Parathyroid adenoma (tissue), 2 donors: ENCODE measurements around the gene RCOR1.
"Not testable (repeated sequence)": the region's sequence is repeated elsewhere in the genome, so short reads cannot be mapped to it uniquely, and the experiment has no call there.

Experiments
- H2AFZ ChIP-seq: fragments of 300-600 bp; sonication (generic); one replicate; pipeline ENCODE4 v1.7.0; 2017; ENCODE audit warnings: antibody characterized with exemption, mild to moderate bottlenecking
- H3K27ac ChIP-seq: fragments of 300-600 bp; sonication (generic); one replicate; pipeline ENCODE4 v1.7.0; 2017
- H3K27me3 ChIP-seq: fragments of 300-600 bp; sonication (generic); one replicate; pipeline ENCODE4 v1.7.0; 2017; ENCODE audit warnings: low read length; ENCODE audit not compliant: control insufficient read depth, insufficient read depth
- H3K36me3 ChIP-seq: fragments of 300-600 bp; sonication (generic); one replicate; pipeline ENCODE4 v1.7.0; 2017; ENCODE audit warnings: low read length; ENCODE audit not compliant: control insufficient read depth, insufficient read depth
- H3K4me1 ChIP-seq: fragments of 300-600 bp; sonication (generic); one replicate; pipeline ENCODE4 v1.7.0; 2017; ENCODE audit warnings: control low read depth
- H3K4me2 ChIP-seq: fragments of 300-600 bp; sonication (generic); one replicate; pipeline ENCODE4 v1.7.0; 2017; ENCODE audit warnings: low read length
- H3K4me3 ChIP-seq: fragments of 300-600 bp; sonication (generic); one replicate; pipeline ENCODE4 v1.7.0; 2017; ENCODE audit warnings: low read depth, low read length
- H3K79me2 ChIP-seq: fragments of 300-600 bp; sonication (generic); one replicate; pipeline ENCODE4 v1.7.0; 2017; ENCODE audit warnings: control low read depth
- H3K9ac ChIP-seq: fragments of 300-600 bp; sonication (generic); one replicate; pipeline ENCODE4 v1.7.0; 2017; ENCODE audit warnings: mild to moderate bottlenecking
- H3K9me3 ChIP-seq: fragments of 300-600 bp; sonication (generic); one replicate; pipeline ENCODE4 v1.7.0; 2017; ENCODE audit warnings: low read length; ENCODE audit not compliant: control insufficient read depth
- TF ChIP-seq, protein P1 (sequence below): fragments of 300-600 bp; sonication (generic); IDR thresholded peaks from one replicate; pipeline ENCODE4 v1.7.0; 2017; ENCODE audit warnings: antibody characterized with exemption, mild to moderate bottlenecking
- donor health status: primary hyperparathyroidism.

Gene RCOR1

DNA sequence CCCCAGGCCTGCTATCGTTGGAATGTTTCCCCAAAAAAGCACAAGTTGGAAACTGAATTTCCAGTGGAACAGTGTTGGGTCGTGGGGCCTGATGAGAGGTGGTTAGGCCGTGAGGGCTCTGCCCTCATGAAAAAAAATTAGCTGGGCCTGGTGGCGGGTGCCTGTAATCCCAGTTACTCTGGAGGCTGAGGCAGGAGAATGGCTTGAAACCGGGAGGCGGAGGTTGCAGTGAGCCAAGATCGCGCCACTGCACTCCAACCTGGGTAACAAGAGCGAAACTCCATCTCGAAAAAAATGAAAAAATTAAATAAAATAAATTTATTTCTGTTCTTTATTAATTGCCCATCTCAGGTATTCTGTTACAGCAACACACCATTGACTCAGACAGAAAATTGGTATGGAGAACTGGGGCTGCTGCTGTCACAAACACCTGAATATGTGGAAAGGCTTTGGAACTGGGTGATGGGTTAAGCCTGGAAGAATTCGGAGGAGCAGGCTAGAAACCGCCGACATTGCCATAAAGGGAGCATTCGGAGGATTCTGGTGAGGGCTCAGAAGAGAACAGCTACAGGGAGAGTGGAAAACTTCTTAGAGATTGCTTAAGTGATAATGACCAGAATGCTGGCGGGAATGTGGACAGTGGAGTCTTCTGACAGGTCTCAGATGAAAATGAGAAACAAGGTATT is 17.1 kb upstream of the RCOR1 start:
- Histone ChIP-seq H3K4me3 (peak overlapping the region; percentile 5), H3K27ac (no peak overlapping the region), H3K4me2 (peak overlapping the region; percentile 30), H3K4me1 (no peaks in the 10 kb centered on the region), H3K27me3 (no peaks in the 10 kb centered on the region), H3K9ac (no peak overlapping the region), H3K79me2 (no peaks in the 10 kb centered on the region), H3K36me3 (no peaks in the 10 kb centered on the region), H3K9me3 (no peaks in the 10 kb centered on the region), H2AFZ (peak overlapping the region; percentile 54)
- TF ChIP-seq, protein P1, sequence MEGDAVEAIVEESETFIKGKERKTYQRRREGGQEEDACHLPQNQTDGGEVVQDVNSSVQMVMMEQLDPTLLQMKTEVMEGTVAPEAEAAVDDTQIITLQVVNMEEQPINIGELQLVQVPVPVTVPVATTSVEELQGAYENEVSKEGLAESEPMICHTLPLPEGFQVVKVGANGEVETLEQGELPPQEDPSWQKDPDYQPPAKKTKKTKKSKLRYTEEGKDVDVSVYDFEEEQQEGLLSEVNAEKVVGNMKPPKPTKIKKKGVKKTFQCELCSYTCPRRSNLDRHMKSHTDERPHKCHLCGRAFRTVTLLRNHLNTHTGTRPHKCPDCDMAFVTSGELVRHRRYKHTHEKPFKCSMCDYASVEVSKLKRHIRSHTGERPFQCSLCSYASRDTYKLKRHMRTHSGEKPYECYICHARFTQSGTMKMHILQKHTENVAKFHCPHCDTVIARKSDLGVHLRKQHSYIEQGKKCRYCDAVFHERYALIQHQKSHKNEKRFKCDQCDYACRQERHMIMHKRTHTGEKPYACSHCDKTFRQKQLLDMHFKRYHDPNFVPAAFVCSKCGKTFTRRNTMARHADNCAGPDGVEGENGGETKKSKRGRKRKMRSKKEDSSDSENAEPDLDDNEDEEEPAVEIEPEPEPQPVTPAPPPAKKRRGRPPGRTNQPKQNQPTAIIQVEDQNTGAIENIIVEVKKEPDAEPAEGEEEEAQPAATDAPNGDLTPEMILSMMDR, result no peak

DNA sequence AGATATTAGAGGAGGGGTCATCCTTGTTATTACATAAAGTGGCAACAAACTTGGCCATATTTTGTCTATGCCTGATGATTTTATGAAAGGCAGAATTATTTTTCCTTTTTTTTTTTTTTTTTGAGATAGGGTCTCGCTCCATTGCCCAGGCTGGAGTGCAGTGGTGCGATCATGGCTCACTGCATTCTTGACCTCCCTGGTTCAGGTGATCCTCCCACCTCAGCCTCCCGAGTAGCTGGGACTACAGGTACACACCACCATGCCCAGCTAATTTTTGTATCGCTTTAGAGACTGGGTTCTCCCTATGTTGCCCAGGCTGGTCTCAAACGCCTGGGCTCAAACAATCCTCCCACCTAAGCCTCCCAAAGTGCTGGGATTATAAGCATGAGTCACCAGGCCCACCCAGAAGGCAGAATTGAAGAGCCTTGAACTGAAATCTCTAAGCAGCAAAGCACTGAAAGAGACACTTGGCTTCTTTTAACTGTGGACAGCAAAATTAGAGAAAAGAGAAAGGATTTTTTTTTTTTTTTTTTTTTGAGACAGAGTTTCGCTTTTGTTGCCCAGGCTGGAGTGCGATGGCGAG is 16.5 kb upstream of the RCOR1 start:
- H3K27me3 ChIP-seq, H3K9ac ChIP-seq, H3K36me3 ChIP-seq, H3K9me3 ChIP-seq, H3K79me2 ChIP-seq, H2AFZ ChIP-seq, H3K27ac ChIP-seq, H3K4me1 ChIP-seq: not testable (repeated sequence)
- H3K4me2 ChIP-seq, result peak overlapping the region; percentile 30
- H3K4me3 ChIP-seq, result peak overlapping the region; percentile 5

DNA sequence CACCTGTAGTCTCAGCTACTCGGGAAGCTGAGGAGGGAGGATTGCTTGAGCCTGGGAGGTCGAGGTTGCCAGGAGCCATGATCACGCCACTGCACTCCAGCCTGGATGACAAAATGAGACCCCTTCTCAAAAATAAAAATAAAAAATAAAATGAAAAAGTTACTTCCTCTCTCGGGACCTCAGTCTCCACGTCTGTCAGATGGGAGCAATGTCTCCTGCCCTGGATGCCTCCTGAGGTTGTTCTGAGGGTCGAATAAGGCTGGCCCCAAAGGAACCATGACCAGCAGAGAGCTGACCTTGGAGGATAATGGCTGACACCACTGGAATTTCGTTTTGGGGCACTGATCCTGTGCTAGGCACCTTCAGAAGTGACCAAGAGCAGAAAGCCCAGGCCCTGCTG is 13.6 kb upstream of the RCOR1 start:
- TF ChIP-seq, protein P1, result no peak
- Histone ChIP-seq H2AFZ (no peak overlapping the region), H3K9ac (no peak overlapping the region), H3K36me3 (no peaks in the 10 kb centered on the region), H3K4me2 (no peak overlapping the region), H3K27me3 (no peaks in the 10 kb centered on the region), H3K79me2 (no peaks in the 10 kb centered on the region), H3K4me3 (no peak overlapping the region), H3K27ac (no peak overlapping the region), H3K9me3 (no peaks in the 10 kb centered on the region), H3K4me1 (no peaks in the 10 kb centered on the region)

DNA sequence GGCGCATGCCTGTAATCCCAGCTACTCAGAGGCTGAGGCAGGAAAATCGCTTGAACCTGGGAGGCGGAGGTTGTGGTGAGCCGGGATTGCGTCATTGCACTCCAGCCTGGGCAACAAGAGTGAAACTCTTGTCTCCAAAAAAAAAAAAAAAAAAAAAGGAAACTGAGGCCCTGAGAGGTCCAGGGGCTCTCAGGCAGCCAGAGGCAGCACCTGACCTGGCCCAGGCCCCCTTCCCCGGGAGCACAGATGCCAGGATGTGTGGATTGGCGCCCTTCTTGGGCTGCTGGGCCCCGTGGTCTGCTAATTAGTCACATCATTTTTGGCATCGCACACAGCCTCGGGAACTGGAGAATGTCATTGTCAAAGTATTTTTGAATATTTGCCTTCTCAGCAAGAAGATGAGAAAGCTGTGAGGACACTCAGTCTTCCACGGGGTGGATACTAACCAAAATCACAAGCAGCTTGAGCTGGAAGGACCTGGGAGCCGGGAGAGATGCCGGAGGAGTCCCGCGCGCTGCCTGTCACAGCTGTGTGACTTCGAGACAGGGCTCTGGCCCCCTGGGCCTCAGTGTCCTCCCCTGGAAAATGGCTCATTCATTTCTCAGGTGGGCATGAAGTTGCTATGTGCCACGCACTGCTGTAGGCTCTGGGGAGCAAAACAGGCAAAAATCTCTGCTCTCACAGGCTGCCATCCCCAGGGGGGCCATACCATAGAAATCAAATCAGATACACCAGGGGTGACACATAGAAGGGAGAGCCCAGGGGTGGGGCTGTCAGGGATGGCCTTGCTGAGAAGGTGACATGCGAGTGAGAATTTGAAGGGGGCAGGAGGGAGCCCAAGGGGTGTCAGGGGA is 12.5 kb upstream of the RCOR1 start:
- H2AFZ ChIP-seq, result no peak overlapping the region

More for the DNA sequence above, 12.5 kb upstream of the RCOR1 start:
- Histone ChIP-seq H3K27ac (no peak overlapping the region), H3K36me3 (no peaks in the 10 kb centered on the region), H3K4me3 (no peak overlapping the region), H3K4me2 (no peak overlapping the region), H3K4me1 (no peaks in the 10 kb centered on the region), H3K27me3 (no peaks in the 10 kb centered on the region), H3K9me3 (no peaks in the 10 kb centered on the region), H3K9ac (no peak overlapping the region), H3K79me2 (no peaks in the 10 kb centered on the region)
- TF ChIP-seq, protein P1, result no peak
